ENCODE measurements around the gene FIG4.
A peak's percentile ranks its signal among the peaks of the same experiment; 100 is the strongest.

DNA sequence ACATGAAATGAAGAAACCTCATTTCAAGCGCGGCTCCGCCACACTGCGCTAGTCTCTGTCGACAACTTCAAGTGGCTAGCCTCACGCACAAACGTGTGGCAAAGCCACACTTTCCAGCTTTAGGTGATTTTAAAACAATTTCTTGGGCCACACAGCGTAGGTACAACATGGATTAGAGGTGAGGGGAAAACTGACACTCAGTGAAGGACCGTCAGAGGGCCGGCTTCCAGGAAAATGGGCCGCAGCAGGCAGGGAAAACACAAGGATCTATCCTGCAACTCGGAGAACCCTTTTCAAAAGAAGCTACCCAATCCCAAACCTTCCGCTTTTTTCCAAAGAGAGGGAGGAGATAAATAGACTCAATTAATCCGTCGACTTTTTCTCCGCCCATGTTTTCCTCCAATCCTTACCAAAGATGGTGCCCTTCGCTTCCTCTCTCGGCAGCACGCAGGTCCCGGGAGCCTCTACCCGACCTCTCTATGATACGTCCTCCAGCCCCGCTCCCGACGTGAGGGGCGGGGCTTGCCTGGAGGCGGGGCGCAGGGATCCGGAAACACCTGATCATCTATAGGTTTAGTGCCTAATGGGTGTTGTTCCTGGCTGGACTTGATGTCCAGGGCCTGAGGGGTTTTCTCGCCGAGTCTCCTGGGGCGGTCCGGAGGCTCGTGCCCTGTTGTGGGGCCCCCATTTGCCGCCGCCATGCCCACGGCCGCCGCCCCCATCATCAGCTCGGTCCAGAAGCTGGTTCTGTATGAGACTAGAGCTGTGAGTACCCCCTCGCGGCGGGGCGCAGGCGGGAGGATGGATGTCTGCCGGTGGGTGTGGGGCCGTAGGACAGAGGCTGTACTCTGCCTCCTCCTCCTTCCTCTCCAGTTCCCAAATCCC is at the start of gene FIG4, which contains the start of gene AK9:
- TF ChIP-seq, protein P1, sequence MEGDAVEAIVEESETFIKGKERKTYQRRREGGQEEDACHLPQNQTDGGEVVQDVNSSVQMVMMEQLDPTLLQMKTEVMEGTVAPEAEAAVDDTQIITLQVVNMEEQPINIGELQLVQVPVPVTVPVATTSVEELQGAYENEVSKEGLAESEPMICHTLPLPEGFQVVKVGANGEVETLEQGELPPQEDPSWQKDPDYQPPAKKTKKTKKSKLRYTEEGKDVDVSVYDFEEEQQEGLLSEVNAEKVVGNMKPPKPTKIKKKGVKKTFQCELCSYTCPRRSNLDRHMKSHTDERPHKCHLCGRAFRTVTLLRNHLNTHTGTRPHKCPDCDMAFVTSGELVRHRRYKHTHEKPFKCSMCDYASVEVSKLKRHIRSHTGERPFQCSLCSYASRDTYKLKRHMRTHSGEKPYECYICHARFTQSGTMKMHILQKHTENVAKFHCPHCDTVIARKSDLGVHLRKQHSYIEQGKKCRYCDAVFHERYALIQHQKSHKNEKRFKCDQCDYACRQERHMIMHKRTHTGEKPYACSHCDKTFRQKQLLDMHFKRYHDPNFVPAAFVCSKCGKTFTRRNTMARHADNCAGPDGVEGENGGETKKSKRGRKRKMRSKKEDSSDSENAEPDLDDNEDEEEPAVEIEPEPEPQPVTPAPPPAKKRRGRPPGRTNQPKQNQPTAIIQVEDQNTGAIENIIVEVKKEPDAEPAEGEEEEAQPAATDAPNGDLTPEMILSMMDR (conservative IDR thresholded peaks at IDR 0.05 in 1 of 2, IDR thresholded peaks at IDR 0.05 in 1 of 2; ENCODE audit: extremely low read depth in 1 of 2, insufficient read depth in 1 of 2, low read depth in 1 of 2, low read length in 2 of 2): peak in 1 of 2 donors; percentile 42
- no peak for TF ChIP-seq EZH2 (IDR thresholded peaks at IDR 0.05; ENCODE audit: borderline replicate concordance, low read length)

Data from mammary epithelial cell (primary cell).